RWPE2 (cell line): Measurements from ENCODE around the gene NCAM2.

Experiments used
- ATAC-seq: fragments of 200-7000 bp; cut with Tn5 transposase; 3 replicates; pipeline ENCODE4 v1.9.1; 2021; ENCODE audit warnings: low read depth
- DNase-seq: peaks from one replicate; pipeline ENCODE4 v3.0.0-alpha.2; 2020; ENCODE audit warnings: low spot score
- H3K27ac ChIP-seq: fragments of 450-650 bp; 2 replicates; pipeline ENCODE4 v1.5.1; 2017; ENCODE audit warnings: mild to moderate bottlenecking; ENCODE audit not compliant: poor library complexity, severe bottlenecking
- H3K27me3 ChIP-seq: fragments of 250-450 bp; sonication (Bioruptor Pico); 2 replicates; pipeline ENCODE4 v1.5.1; 2021; ENCODE audit warnings: mild to moderate bottlenecking, moderate library complexity; ENCODE audit not compliant: insufficient read depth, poor library complexity, severe bottlenecking
- H3K36me3 ChIP-seq: fragments of 250-450 bp; sonication (Bioruptor Pico); 2 replicates; pipeline ENCODE4 v1.5.1; 2020; ENCODE audit warnings: low read depth, mild to moderate bottlenecking, moderate library complexity
- H3K4me1 ChIP-seq: fragments of 250-450 bp; sonication (Bioruptor Pico); 2 replicates; pipeline ENCODE4 v1.5.1; 2021; ENCODE audit warnings: mild to moderate bottlenecking, moderate library complexity; ENCODE audit not compliant: insufficient read depth, poor library complexity, severe bottlenecking
- H3K4me3 ChIP-seq: fragments of 250-450 bp; sonication (Bioruptor Pico); 2 replicates; pipeline ENCODE4 v1.5.1; 2021; ENCODE audit warnings: mild to moderate bottlenecking, moderate library complexity; ENCODE audit not compliant: severe bottlenecking
- H3K9me3 ChIP-seq: fragments of 250-450 bp; sonication (Bioruptor Pico); 2 replicates; pipeline ENCODE4 v1.5.1; 2021; ENCODE audit warnings: mild to moderate bottlenecking, moderate library complexity; ENCODE audit not compliant: severe bottlenecking
- TF ChIP-seq, protein P1 (sequence below): fragments of 450-650 bp; IDR thresholded peaks from one replicate; pipeline ENCODE4 v1.5.1; 2017; ENCODE audit warnings: mild to moderate bottlenecking, moderate library complexity; ENCODE audit not compliant: poor library complexity, severe bottlenecking

NCAM2 gene

DNA sequence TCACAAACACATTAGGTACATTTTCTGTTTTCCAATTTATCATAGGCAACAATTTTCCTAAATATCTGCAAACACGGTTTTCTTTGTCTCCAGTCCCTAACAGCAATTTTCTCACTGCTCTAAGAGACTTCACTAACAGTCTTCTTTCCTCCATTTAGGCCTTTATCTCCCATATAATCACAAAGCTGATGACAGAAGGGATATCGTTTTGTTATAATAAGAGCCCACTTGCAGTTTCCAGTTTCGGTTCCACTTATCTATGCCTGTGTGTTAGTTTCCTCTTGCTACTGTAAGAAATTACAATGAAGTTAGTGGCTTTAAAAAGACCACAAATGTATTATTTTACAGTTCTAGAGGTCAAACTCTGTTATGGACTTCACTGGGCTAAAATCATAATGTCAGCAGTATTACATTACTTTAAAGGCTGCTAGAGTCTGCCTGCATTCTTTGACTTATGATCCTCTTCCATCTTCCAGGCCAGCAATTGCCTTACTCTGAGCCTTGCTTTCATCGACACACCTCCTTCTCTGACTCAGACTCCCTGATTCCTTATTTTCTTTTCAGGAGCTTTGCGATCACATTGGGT lies 549.3 kb downstream of the NCAM2 start:
- Histone ChIP-seq H3K27ac (no peak overlapping the region), H3K27me3 (peaks cover 17% of the 10 kb centered on the region), H3K4me3 (no peak overlapping the region), H3K4me1 (no peaks in the 10 kb centered on the region), H3K36me3 (no peaks in the 10 kb centered on the region), H3K9me3 (peaks cover 2% of the 10 kb centered on the region)
- DNase-seq (no peak), ATAC-seq (no peak)
- TF ChIP-seq, protein P1, sequence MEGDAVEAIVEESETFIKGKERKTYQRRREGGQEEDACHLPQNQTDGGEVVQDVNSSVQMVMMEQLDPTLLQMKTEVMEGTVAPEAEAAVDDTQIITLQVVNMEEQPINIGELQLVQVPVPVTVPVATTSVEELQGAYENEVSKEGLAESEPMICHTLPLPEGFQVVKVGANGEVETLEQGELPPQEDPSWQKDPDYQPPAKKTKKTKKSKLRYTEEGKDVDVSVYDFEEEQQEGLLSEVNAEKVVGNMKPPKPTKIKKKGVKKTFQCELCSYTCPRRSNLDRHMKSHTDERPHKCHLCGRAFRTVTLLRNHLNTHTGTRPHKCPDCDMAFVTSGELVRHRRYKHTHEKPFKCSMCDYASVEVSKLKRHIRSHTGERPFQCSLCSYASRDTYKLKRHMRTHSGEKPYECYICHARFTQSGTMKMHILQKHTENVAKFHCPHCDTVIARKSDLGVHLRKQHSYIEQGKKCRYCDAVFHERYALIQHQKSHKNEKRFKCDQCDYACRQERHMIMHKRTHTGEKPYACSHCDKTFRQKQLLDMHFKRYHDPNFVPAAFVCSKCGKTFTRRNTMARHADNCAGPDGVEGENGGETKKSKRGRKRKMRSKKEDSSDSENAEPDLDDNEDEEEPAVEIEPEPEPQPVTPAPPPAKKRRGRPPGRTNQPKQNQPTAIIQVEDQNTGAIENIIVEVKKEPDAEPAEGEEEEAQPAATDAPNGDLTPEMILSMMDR, result no peak

DNA sequence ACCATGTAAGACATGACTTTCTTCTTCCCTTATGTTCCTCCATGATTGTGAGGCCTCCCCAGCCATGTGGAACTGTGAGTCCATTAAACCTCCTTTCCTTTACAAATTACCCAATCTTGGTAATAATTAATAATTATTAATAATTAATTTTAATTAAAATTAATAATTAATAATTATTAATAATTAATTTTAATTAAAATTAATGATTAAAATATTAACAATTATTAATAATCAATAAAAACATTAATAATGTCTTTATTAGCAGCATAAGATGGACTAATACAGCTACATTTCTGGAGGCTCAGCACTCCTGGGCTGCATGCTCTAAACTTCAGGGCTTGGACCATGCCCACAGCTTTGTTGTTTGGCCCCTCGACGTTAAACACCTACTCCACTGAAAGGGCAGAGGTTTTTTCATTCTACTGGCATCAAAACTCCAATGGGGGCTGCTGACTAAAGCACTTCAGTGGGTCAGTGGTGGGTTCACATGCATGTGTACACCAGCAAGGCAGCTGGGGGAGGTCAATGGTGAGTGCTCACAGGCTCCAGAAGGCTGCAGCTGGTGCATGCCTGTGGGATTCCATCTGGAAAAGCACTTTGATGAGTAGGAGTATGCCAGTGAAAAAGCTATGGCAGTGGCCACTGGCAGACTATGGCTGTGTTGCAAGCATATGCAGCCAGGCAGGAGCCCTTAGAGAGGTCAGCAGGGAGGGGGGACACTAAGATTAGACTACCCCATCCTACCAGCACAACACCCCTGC lies 561.3 kb downstream of the NCAM2 start:
- Histone ChIP-seq H3K36me3 (no peaks in the 10 kb centered on the region), H3K4me3 (no peak overlapping the region), H3K27ac (no peak overlapping the region), H3K9me3 (no peaks in the 10 kb centered on the region), H3K4me1 (no peaks in the 10 kb centered on the region), H3K27me3 (no peaks in the 10 kb centered on the region)
- DNase-seq (no peak), ATAC-seq (no peak)
- TF ChIP-seq, protein P1, result no peak
